WTC11 (cell line): ENCODE data around the gene RIPOR2.

Source experiments
- SP1 ChIP-seq: sonication (generic); formaldehyde crosslinking; conservative IDR thresholded peaks from 2 replicates; pipeline ENCODE4 v1.8.1; 2022; ENCODE audit warnings: missing genetic modification reagents
- TF ChIP-seq, protein P1 (sequence below): fragments of 200-600 bp; IDR thresholded peaks from 2 replicates; pipeline ENCODE4 v1.8.0; 2022; ENCODE audit warnings: antibody characterized with exemption

DNA sequence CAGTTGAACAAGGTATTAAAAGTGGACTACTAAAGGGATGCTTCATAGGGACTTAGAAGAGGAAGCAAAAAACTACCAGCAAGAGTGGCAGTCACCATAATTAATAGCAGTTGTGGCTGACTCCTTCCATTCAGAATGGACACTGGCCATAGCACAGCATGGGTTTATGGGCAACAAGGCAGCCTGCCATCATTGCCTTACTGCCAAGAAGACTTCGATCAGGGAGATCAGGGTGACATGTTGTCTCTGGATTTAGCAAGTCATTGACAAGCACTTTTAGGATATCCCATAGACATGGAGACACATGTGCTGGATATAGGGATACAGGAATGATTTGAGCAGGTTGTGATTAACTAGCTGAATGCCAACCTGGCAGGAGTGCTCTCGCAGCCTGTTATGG is 35.3 kb upstream of the RIPOR2 start:
- no peak for TF ChIP-seq SP1 (CRISPR knock-in tag)
- TF ChIP-seq, protein P1, sequence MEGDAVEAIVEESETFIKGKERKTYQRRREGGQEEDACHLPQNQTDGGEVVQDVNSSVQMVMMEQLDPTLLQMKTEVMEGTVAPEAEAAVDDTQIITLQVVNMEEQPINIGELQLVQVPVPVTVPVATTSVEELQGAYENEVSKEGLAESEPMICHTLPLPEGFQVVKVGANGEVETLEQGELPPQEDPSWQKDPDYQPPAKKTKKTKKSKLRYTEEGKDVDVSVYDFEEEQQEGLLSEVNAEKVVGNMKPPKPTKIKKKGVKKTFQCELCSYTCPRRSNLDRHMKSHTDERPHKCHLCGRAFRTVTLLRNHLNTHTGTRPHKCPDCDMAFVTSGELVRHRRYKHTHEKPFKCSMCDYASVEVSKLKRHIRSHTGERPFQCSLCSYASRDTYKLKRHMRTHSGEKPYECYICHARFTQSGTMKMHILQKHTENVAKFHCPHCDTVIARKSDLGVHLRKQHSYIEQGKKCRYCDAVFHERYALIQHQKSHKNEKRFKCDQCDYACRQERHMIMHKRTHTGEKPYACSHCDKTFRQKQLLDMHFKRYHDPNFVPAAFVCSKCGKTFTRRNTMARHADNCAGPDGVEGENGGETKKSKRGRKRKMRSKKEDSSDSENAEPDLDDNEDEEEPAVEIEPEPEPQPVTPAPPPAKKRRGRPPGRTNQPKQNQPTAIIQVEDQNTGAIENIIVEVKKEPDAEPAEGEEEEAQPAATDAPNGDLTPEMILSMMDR, result no peak
